Nephron progenitor cell (in vitro differentiated cells): Measurements from ENCODE around the gene SH3RF2.

Source experiments
- DNase-seq: peaks from one replicate; pipeline ENCODE4 v3.0.0; 2021
- H3K27ac Mint-ChIP-seq: 2 replicates; pipeline ENCODE4 v1.8.0; 2021; ENCODE audit warnings: mild to moderate bottlenecking, moderate library complexity, mixed read lengths
- H3K27me3 Mint-ChIP-seq: 2 replicates; pipeline ENCODE4 v1.8.0; 2021; ENCODE audit warnings: mild to moderate bottlenecking, low read depth, mixed read lengths; ENCODE audit not compliant: poor library complexity
- H3K36me3 Mint-ChIP-seq: 2 replicates; pipeline ENCODE4 v1.8.0; 2021; ENCODE audit warnings: low read depth, mixed read lengths
- H3K4me1 Mint-ChIP-seq: 2 replicates; pipeline ENCODE4 v1.8.0; 2021; ENCODE audit warnings: mixed read lengths
- H3K4me3 Mint-ChIP-seq: 2 replicates; pipeline ENCODE4 v1.8.0; 2021; ENCODE audit warnings: mild to moderate bottlenecking, moderate library complexity, mixed read lengths
- H3K9me3 Mint-ChIP-seq: 2 replicates; pipeline ENCODE4 v1.8.0; 2021; ENCODE audit warnings: mild to moderate bottlenecking, moderate library complexity, mixed read lengths
- CTCF ChIP-seq: fragments of 200-600 bp; sonication (generic); IDR thresholded peaks from 2 replicates; pipeline ENCODE4 v1.5.0; 2021; ENCODE audit warnings: antibody characterized with exemption

Gene SH3RF2

DNA sequence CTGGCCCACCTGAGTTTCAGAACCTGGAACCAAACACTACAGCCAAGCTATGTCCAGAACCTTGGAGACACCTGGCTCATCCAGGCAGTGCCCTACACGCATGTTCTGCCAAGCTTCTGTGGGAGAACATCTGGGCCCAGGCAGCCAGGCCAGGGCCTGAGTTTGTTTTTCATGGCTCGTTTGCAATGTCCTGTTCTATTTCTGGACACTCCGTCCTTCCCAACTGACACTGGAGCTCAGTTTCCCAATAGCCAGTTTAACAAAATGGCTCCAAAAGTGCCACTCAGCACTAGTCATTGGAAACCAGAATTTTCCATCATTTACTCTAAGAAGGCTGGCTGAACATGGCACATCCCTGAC, 38.6 kb downstream of the SH3RF2 start:
- H3K27ac Mint-ChIP-seq = no peak overlapping the region

GRCh38 chr5:145975361-145976066, 39.1 kb downstream of the SH3RF2 start:
- Mint-ChIP-seq H3K9me3 (peaks cover 6% of the 10 kb centered on the region), H3K36me3 (peaks cover 4% of the 10 kb centered on the region), H3K27ac (no peak overlapping the region), H3K27me3 (no peaks in the 10 kb centered on the region), H3K4me3 (no peak overlapping the region), H3K4me1 (no peaks in the 10 kb centered on the region)
- no peak for DNase-seq
- TF ChIP-seq CTCF = no peak

More for the DNA sequence above, 38.6 kb downstream of the SH3RF2 start:
- Mint-ChIP-seq H3K36me3 (peaks cover 4% of the 10 kb centered on the region), H3K9me3 (peaks cover 6% of the 10 kb centered on the region), H3K27me3 (no peaks in the 10 kb centered on the region), H3K4me3 (no peak overlapping the region), H3K4me1 (no peaks in the 10 kb centered on the region)
- DNase-seq = no peak
- no peak for TF ChIP-seq CTCF

DNA sequence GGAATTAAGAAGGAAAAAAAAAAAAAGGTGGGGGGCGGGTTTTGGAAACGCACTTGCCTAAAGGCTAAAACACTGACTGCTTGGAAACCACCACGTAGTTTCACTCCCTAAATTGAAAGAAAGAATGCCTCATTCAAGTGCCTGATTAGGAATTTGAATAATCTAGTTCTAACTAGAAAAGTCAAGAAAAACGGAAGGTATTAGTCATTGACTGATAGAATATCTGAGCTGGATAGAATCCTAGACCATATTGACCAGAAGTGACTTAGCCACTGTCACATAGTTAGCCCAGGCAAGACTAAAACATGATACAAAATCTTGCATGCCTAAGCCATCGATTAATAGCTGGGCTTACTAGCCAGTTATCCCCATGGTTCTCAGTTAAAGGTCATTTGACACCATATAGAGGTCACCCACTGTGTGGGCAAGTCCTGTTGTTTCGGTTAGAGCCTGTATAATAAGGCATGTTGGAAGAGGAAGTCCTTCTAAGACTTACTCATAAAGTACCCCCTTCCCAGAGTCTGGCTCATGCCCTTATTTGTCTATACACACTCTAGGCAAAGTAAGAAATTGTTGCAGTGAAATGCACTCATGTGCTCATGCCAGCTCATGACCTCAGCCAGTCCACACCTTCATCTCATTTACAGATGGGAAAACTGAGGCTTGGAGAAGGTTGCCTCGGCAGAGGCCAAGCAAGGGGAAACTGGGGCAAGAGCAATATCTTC, 40.2 kb downstream of the SH3RF2 start:
- Mint-ChIP-seq H3K36me3 (peaks cover 4% of the 10 kb centered on the region), H3K4me3 (no peak overlapping the region), H3K27me3 (no peaks in the 10 kb centered on the region), H3K27ac (no peak overlapping the region), H3K9me3 (peaks cover 6% of the 10 kb centered on the region), H3K4me1 (no peaks in the 10 kb centered on the region)
- DNase-seq = no peak
- TF ChIP-seq CTCF = no peak

GRCh38 chr5:145978171-145978570, 41.8 kb downstream of the SH3RF2 start:
- peaks cover 6% of the 10 kb centered on the region for H3K9me3 Mint-ChIP-seq

GRCh38 chr5:145978708-145979107, 42.3 kb downstream of the SH3RF2 start:
- no peak for TF ChIP-seq CTCF
- H3K9me3 Mint-ChIP-seq = peaks cover 3% of the 10 kb centered on the region
- peaks cover under 1% of the 10 kb centered on the region for H3K36me3 Mint-ChIP-seq
- no peak overlapping the region for H3K27ac Mint-ChIP-seq
- H3K27me3 Mint-ChIP-seq = no peaks in the 10 kb centered on the region
- DNase-seq = no peak
- H3K4me3 Mint-ChIP-seq = no peak overlapping the region
- peaks cover 6% of the 10 kb centered on the region for H3K4me1 Mint-ChIP-seq

More at GRCh38 chr5:145978171-145978570, 41.8 kb downstream of the SH3RF2 start:
- H3K36me3 Mint-ChIP-seq = peaks cover 4% of the 10 kb centered on the region
- no peak for DNase-seq
- no peak overlapping the region for H3K27ac Mint-ChIP-seq
- no peaks in the 10 kb centered on the region for H3K27me3 Mint-ChIP-seq
- peaks cover 6% of the 10 kb centered on the region for H3K4me1 Mint-ChIP-seq
- no peak for TF ChIP-seq CTCF
- H3K4me3 Mint-ChIP-seq = no peak overlapping the region
